Activated CD4-positive, alpha-beta T cell treated with anti-CD3 and anti-CD28 coated beads, Interleukin-2, amount 10 ng/mL, durations not matched to agents 24 days and 14 days (primary cell): ENCODE measurements around the gene B4GALNT3. TPM values are rescaled to one million over a fixed set of nuclear protein-coding genes. Genes with fewer than 3 reads are reported as not detected.

Experiments
- DNase-seq: peaks from one replicate; pipeline ENCODE4 v3.0.0; 2022
- H3K27ac Mint-ChIP-seq: one replicate; pipeline ENCODE4 v1.8.0; 2022; ENCODE audit warnings: mild to moderate bottlenecking, mixed read lengths
- H3K27me3 Mint-ChIP-seq: one replicate; pipeline ENCODE4 v1.8.0; 2022; ENCODE audit warnings: mixed read lengths
- H3K36me3 Mint-ChIP-seq: one replicate; pipeline ENCODE4 v1.8.0; 2022; ENCODE audit warnings: low read depth, mild to moderate bottlenecking, mixed read lengths
- H3K4me1 Mint-ChIP-seq: one replicate; pipeline ENCODE4 v1.8.0; 2021; ENCODE audit warnings: mixed read lengths
- H3K4me3 Mint-ChIP-seq: one replicate; pipeline ENCODE4 v1.8.0; 2022; ENCODE audit warnings: mild to moderate bottlenecking, moderate library complexity, mixed read lengths
- H3K9me3 Mint-ChIP-seq: one replicate; pipeline ENCODE4 v1.8.0; 2021; ENCODE audit warnings: mixed read lengths
- intact Hi-C: fragments of 100-400 bp; cut with micrococcal nuclease; formaldehyde crosslinking; loops from one replicate; pipeline ENCODE4 v1.15.1; 2023
- total RNA-seq: library from RNA; stranded (reverse); gene quantifications from 2 replicates; pipeline ENCODE4 v1.2.3, GENCODE V29; 2022

B4GALNT3 gene
- total RNA-seq, 1 donor from 2014 or later = 6.6 TPM

GRCh38 chr12:508145-508544 lies 48.4 kb downstream of the B4GALNT3 start:
- Mint-ChIP-seq H3K27ac (no peak overlapping the region), H3K27me3 (peaks cover 13% of the 10 kb centered on the region), H3K9me3 (no peaks in the 10 kb centered on the region), H3K36me3 (no peaks in the 10 kb centered on the region), H3K4me3 (no peak overlapping the region), H3K4me1 (peaks cover 2% of the 10 kb centered on the region)
- no peak for DNase-seq
- intact Hi-C loops = no loop called here

- peaks cover 13% of the 10 kb centered on the region for H3K27me3 Mint-ChIP-seq
- no peak overlapping the region for H3K27ac Mint-ChIP-seq
- intact Hi-C loops = no loop called here
- H3K4me3 Mint-ChIP-seq = no peak overlapping the region
- DNase-seq = no peak
- H3K4me1 Mint-ChIP-seq = no peaks in the 10 kb centered on the region
- no peaks in the 10 kb centered on the region for H3K36me3 Mint-ChIP-seq
- H3K9me3 Mint-ChIP-seq = no peaks in the 10 kb centered on the region
Observed at GRCh38 chr12:508795-509194, 49.1 kb downstream of the B4GALNT3 start.

GRCh38 chr12:509500-509899 lies 49.8 kb downstream of the B4GALNT3 start:
- no peaks in the 10 kb centered on the region for H3K4me1 Mint-ChIP-seq
- H3K27me3 Mint-ChIP-seq = peaks cover 13% of the 10 kb centered on the region
- intact Hi-C loops = no loop called here
- no peak overlapping the region for H3K4me3 Mint-ChIP-seq
- no peak overlapping the region for H3K27ac Mint-ChIP-seq
- DNase-seq = no peak
- no peaks in the 10 kb centered on the region for H3K9me3 Mint-ChIP-seq
- H3K36me3 Mint-ChIP-seq = no peaks in the 10 kb centered on the region

GRCh38 chr12:510071-510825 lies 50.5 kb downstream of the B4GALNT3 start:
- intact Hi-C loops = no loop called here
- H3K27ac Mint-ChIP-seq = no peak overlapping the region
- H3K4me3 Mint-ChIP-seq = no peak overlapping the region
- H3K9me3 Mint-ChIP-seq = no peaks in the 10 kb centered on the region
- H3K27me3 Mint-ChIP-seq = peaks cover 11% of the 10 kb centered on the region
- H3K4me1 Mint-ChIP-seq = no peaks in the 10 kb centered on the region
- no peak for DNase-seq
- no peaks in the 10 kb centered on the region for H3K36me3 Mint-ChIP-seq

- no peak overlapping the region for H3K27ac Mint-ChIP-seq
- intact Hi-C loops = no loop called here
- peaks cover 3% of the 10 kb centered on the region for H3K27me3 Mint-ChIP-seq
Observed at GRCh38 chr12:512933-513332, 53.2 kb downstream of the B4GALNT3 start.

GRCh38 chr12:513446-513845 lies 53.7 kb downstream of the B4GALNT3 start:
- H3K4me3 Mint-ChIP-seq = no peak overlapping the region
- no peaks in the 10 kb centered on the region for H3K9me3 Mint-ChIP-seq
- no peak for DNase-seq
- no peak overlapping the region for H3K27ac Mint-ChIP-seq
- intact Hi-C loops = no loop called here
- H3K4me1 Mint-ChIP-seq = no peaks in the 10 kb centered on the region
- H3K36me3 Mint-ChIP-seq = no peaks in the 10 kb centered on the region
- peaks cover 3% of the 10 kb centered on the region for H3K27me3 Mint-ChIP-seq

More at GRCh38 chr12:512933-513332, 53.2 kb downstream of the B4GALNT3 start:
- no peak overlapping the region for H3K4me3 Mint-ChIP-seq
- no peak for DNase-seq
- H3K9me3 Mint-ChIP-seq = no peaks in the 10 kb centered on the region
- H3K4me1 Mint-ChIP-seq = no peaks in the 10 kb centered on the region
- no peaks in the 10 kb centered on the region for H3K36me3 Mint-ChIP-seq

- H3K4me3 Mint-ChIP-seq = no peak overlapping the region
- no peak overlapping the region for H3K27ac Mint-ChIP-seq
- DNase-seq = no peak
- peaks cover 8% of the 10 kb centered on the region for H3K27me3 Mint-ChIP-seq
- no peaks in the 10 kb centered on the region for H3K4me1 Mint-ChIP-seq
- H3K9me3 Mint-ChIP-seq = no peaks in the 10 kb centered on the region
- intact Hi-C loops = no loop called here
- H3K36me3 Mint-ChIP-seq = no peaks in the 10 kb centered on the region
Observed at GRCh38 chr12:517538-517937, 57.8 kb downstream of the B4GALNT3 start.

- Mint-ChIP-seq H3K4me1 (no peaks in the 10 kb centered on the region), H3K27me3 (peaks cover 8% of the 10 kb centered on the region), H3K36me3 (no peaks in the 10 kb centered on the region), H3K9me3 (no peaks in the 10 kb centered on the region), H3K27ac (no peak overlapping the region), H3K4me3 (no peak overlapping the region)
- DNase-seq = no peak
- intact Hi-C loops = no loop called here
Observed at GRCh38 chr12:520119-520518, 60.4 kb downstream of the B4GALNT3 start.

GRCh38 chr12:522692-523378 lies 63.1 kb downstream of the B4GALNT3 start:
- Mint-ChIP-seq H3K27me3 (peaks cover 8% of the 10 kb centered on the region), H3K4me1 (no peaks in the 10 kb centered on the region), H3K4me3 (no peak overlapping the region), H3K36me3 (no peaks in the 10 kb centered on the region), H3K27ac (no peak overlapping the region), H3K9me3 (no peaks in the 10 kb centered on the region)
- DNase-seq = no peak
- intact Hi-C loops = no loop called here

GRCh38 chr12:524167-524951 lies 64.6 kb downstream of the B4GALNT3 start:
- intact Hi-C loops = no loop called here
- Mint-ChIP-seq H3K27ac (no peak overlapping the region), H3K4me3 (no peak overlapping the region), H3K36me3 (no peaks in the 10 kb centered on the region), H3K27me3 (peaks cover 6% of the 10 kb centered on the region), H3K4me1 (no peaks in the 10 kb centered on the region), H3K9me3 (no peaks in the 10 kb centered on the region)
- DNase-seq = no peak

GRCh38 chr12:526089-526488 lies 66.3 kb downstream of the B4GALNT3 start:
- H3K27ac Mint-ChIP-seq = no peak overlapping the region
- intact Hi-C loops = no loop called here
- no peak for DNase-seq
- H3K9me3 Mint-ChIP-seq = no peaks in the 10 kb centered on the region
- H3K27me3 Mint-ChIP-seq = no peaks in the 10 kb centered on the region
- no peaks in the 10 kb centered on the region for H3K36me3 Mint-ChIP-seq
- H3K4me3 Mint-ChIP-seq = no peak overlapping the region
- no peaks in the 10 kb centered on the region for H3K4me1 Mint-ChIP-seq

- Mint-ChIP-seq H3K9me3 (no peaks in the 10 kb centered on the region), H3K4me3 (no peak overlapping the region), H3K36me3 (no peaks in the 10 kb centered on the region), H3K4me1 (no peaks in the 10 kb centered on the region), H3K27me3 (no peaks in the 10 kb centered on the region), H3K27ac (no peak overlapping the region)
- no peak for DNase-seq
- intact Hi-C loops = no loop called here
Observed at GRCh38 chr12:527241-527640, 67.5 kb downstream of the B4GALNT3 start.

- no peaks in the 10 kb centered on the region for H3K36me3 Mint-ChIP-seq
Observed at GRCh38 chr12:527729-528128, 68.0 kb downstream of the B4GALNT3 start.

GRCh38 chr12:530308-530707 lies 70.6 kb downstream of the B4GALNT3 start:
- peaks cover 2% of the 10 kb centered on the region for H3K4me1 Mint-ChIP-seq
- no peaks in the 10 kb centered on the region for H3K27me3 Mint-ChIP-seq
- no peaks in the 10 kb centered on the region for H3K9me3 Mint-ChIP-seq
- H3K36me3 Mint-ChIP-seq = no peaks in the 10 kb centered on the region
- H3K27ac Mint-ChIP-seq = no peak overlapping the region
- intact Hi-C loops = no loop called here
- no peak for DNase-seq
- H3K4me3 Mint-ChIP-seq = no peak overlapping the region

More at GRCh38 chr12:527729-528128, 68.0 kb downstream of the B4GALNT3 start:
- H3K27me3 Mint-ChIP-seq = no peaks in the 10 kb centered on the region
- intact Hi-C loops = no loop called here
- no peak overlapping the region for H3K4me3 Mint-ChIP-seq
- no peak for DNase-seq
- H3K9me3 Mint-ChIP-seq = no peaks in the 10 kb centered on the region
- H3K4me1 Mint-ChIP-seq = no peaks in the 10 kb centered on the region
- no peak overlapping the region for H3K27ac Mint-ChIP-seq
